PC-9 (cell line): ENCODE results near the gene CHST3. TPM values are rescaled to one million over a fixed set of nuclear protein-coding genes. Genes with fewer than 3 reads are reported as not detected.

Experiments
- BruUV-seq: library from RNA; stranded (reverse); fragments of 400-500 nt; replicated peaks from 2 replicates; lab custom pipeline; 2021; lab: Mats Ljungman, UMichigan
- CTCF ChIA-PET: fragments of 300-600 bp; sonication (Branson Sonifier 250); formaldehyde crosslinking; loops from one replicate; lab custom pipeline; 2022; ENCODE audit warnings: antibody characterized with exemption; lab: Charles Lee
- POLR2A ChIA-PET: fragments of 300-600 bp; sonication (Branson Sonifier 250); formaldehyde crosslinking; loops from one replicate; lab custom pipeline; 2022; ENCODE audit warnings: antibody characterized with exemption; ENCODE audit not compliant: unreplicated experiment; lab: Charles Lee
- DNase-seq, 2 experiments: peaks; one replicate each; pipeline versions ENCODE4 v3.0.0 to v3.0.0-alpha.2; 2015 to 2022; ENCODE audit warnings: mixed read lengths in 1 of 2
- H2AFZ ChIP-seq: fragments of 200-600 bp; sonication (generic); 2 replicates; pipeline ENCODE4 v1.8.1; 2017; ENCODE audit warnings: antibody characterized with exemption
- H3F3A ChIP-seq: fragments of 200-600 bp; sonication (generic); 2 replicates; pipeline ENCODE4 v1.8.1; 2017; ENCODE audit warnings: antibody characterized with exemption, mild to moderate bottlenecking, low read depth; ENCODE audit not compliant: insufficient read depth
- H3K27ac ChIP-seq: fragments of 200-600 bp; sonication (generic); 2 replicates; pipeline ENCODE4 v1.6.1; 2016; ENCODE audit warnings: mixed run types
- H3K27me3 ChIP-seq: fragments of 200-600 bp; sonication (generic); 2 replicates; pipeline ENCODE4 v1.6.1; 2016; ENCODE audit warnings: low read depth, mixed run types; ENCODE audit not compliant: insufficient read depth
- H3K36me3 ChIP-seq: fragments of 200-600 bp; sonication (generic); 2 replicates; pipeline ENCODE4 v1.6.1; 2016; ENCODE audit warnings: low read depth, mixed run types
- H3K4me1 ChIP-seq: fragments of 200-600 bp; sonication (generic); replicated peaks from 2 replicates; pipeline ENCODE4 v1.6.1; 2016; ENCODE audit warnings: mixed run types; ENCODE audit not compliant: insufficient read depth
- H3K4me2 ChIP-seq: fragments of 200-600 bp; sonication (generic); 2 replicates; pipeline ENCODE4 v1.6.1; 2017; ENCODE audit warnings: mixed run types
- H3K4me3 ChIP-seq: fragments of 200-600 bp; sonication (generic); 2 replicates; pipeline ENCODE4 v1.6.1; 2016; ENCODE audit warnings: mixed run types
- H3K79me2 ChIP-seq: fragments of 200-600 bp; sonication (generic); 2 replicates; pipeline ENCODE4 v1.6.1; 2017; ENCODE audit warnings: low read depth, mixed run types
- H3K9me2 ChIP-seq: fragments of 200-600 bp; sonication (generic); 2 replicates; pipeline ENCODE4 v1.8.1; 2017; ENCODE audit warnings: mild to moderate bottlenecking; ENCODE audit not compliant: insufficient read depth
- H3K9me3 ChIP-seq: fragments of 200-600 bp; sonication (generic); 2 replicates; pipeline ENCODE4 v1.8.1; 2016; ENCODE audit warnings: low read depth; ENCODE audit not compliant: insufficient read depth
- H4K20me1 ChIP-seq: fragments of 200-600 bp; sonication (generic); 2 replicates; pipeline ENCODE4 v1.8.1; 2017; ENCODE audit not compliant: insufficient read depth
- EZH2 ChIP-seq: fragments of 200-600 bp; sonication (generic); IDR thresholded peaks from 2 replicates; pipeline ENCODE4 v1.8.0; 2017; ENCODE audit warnings: antibody characterized with exemption, low read depth
- intact Hi-C: fragments of 100-400 bp; cut with micrococcal nuclease; formaldehyde crosslinking; loops from one replicate; pipeline ENCODE4 v1.10.0; 2022; ENCODE audit not compliant: unreplicated experiment
- total RNA-seq: library from RNA; stranded (reverse); gene quantifications from 2 replicates; pipeline ENCODE4 v1.2.3, GENCODE V29; 2021
- TF ChIP-seq, protein P1 (sequence below): fragments of 200-600 bp; sonication (generic); conservative IDR thresholded peaks from 2 replicates; pipeline ENCODE4 v1.6.1; 2017; ENCODE audit warnings: mixed run types, antibody characterized with exemption, mild to moderate bottlenecking, moderate library complexity

CHST3 gene
- total RNA-seq, 1 experiment from 2014 or later, result 23.3 TPM

GRCh38 chr10:72039377-72039776 is 75.2 kb downstream of the CHST3 start:
- Histone ChIP-seq H3F3A (peaks cover 10% of the 10 kb centered on the region; the same call in 1 of the 2 replicates), H3K9me3 (no peaks in the 10 kb centered on the region), H3K27me3 (no peaks in the 10 kb centered on the region), H3K4me3 (no peak overlapping the region), H3K79me2 (no peaks in the 10 kb centered on the region), H3K9me2 (no peaks in the 10 kb centered on the region), H3K4me2 (no peak overlapping the region), H2AFZ (no peak overlapping the region), H3K4me1 (peaks cover 22% of the 10 kb centered on the region), H3K36me3 (no peaks in the 10 kb centered on the region), H4K20me1 (no peaks in the 10 kb centered on the region), H3K27ac (no peak overlapping the region)
- intact Hi-C loops, result loop anchor here (5.0 kb wide), 1 partner anchor 42 kb away; no protein-coding TSS in a partner anchor
- no TSS peak for BruUV-seq
- ChIA-PET POLR2A (no interaction called here), CTCF (no interaction called here)
- TF ChIP-seq, protein P1, sequence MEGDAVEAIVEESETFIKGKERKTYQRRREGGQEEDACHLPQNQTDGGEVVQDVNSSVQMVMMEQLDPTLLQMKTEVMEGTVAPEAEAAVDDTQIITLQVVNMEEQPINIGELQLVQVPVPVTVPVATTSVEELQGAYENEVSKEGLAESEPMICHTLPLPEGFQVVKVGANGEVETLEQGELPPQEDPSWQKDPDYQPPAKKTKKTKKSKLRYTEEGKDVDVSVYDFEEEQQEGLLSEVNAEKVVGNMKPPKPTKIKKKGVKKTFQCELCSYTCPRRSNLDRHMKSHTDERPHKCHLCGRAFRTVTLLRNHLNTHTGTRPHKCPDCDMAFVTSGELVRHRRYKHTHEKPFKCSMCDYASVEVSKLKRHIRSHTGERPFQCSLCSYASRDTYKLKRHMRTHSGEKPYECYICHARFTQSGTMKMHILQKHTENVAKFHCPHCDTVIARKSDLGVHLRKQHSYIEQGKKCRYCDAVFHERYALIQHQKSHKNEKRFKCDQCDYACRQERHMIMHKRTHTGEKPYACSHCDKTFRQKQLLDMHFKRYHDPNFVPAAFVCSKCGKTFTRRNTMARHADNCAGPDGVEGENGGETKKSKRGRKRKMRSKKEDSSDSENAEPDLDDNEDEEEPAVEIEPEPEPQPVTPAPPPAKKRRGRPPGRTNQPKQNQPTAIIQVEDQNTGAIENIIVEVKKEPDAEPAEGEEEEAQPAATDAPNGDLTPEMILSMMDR, result no peak
- no peak for TF ChIP-seq EZH2
- no peak for DNase-seq

DNA sequence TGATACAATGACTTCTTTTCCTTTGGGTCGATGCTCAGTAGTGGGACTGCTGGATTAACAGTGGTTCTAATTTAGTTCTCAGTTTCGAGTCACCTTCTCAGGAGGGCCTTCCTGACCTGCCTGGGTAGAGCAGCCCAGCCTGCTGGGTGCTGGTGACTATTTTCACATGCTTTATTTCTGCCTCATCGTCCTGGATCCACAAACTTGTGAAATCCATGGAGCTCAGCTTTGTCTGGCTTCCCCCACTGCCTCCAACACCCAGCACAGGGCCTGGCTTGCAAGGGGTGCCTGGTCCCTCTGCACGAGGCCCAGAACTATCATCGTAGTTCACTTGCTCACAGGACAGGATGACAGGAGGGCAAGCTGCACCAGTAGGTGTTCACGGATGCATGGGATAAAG is 77.3 kb downstream of the CHST3 start:
- CTCF ChIA-PET, result no interaction called here
- POLR2A ChIA-PET, result no interaction called here
- H3K4me2 ChIP-seq, result no peak overlapping the region
- H3K36me3 ChIP-seq, result no peaks in the 10 kb centered on the region
- no peaks in the 10 kb centered on the region for H3K9me3 ChIP-seq
- H2AFZ ChIP-seq, result no peak overlapping the region
- peaks cover 10% of the 10 kb centered on the region; the same call in 1 of the 2 replicates for H3F3A ChIP-seq
- H3K9me2 ChIP-seq, result no peaks in the 10 kb centered on the region
- H3K79me2 ChIP-seq, result no peaks in the 10 kb centered on the region
- no peak overlapping the region for H3K27ac ChIP-seq
- H3K4me1 ChIP-seq, result peaks cover 22% of the 10 kb centered on the region
- TF ChIP-seq EZH2, result no peak
- TF ChIP-seq, protein P1, result no peak
- H4K20me1 ChIP-seq, result no peaks in the 10 kb centered on the region
- no peaks in the 10 kb centered on the region for H3K27me3 ChIP-seq
- intact Hi-C loops, result loop anchor here (5.0 to 10.0 kb wide), 2 partner anchors 69 to 647 kb away; partner anchors contain the start of gene CDH23
- H3K4me3 ChIP-seq, result no peak overlapping the region
- BruUV-seq, result no TSS peak
- no peak for DNase-seq

DNA sequence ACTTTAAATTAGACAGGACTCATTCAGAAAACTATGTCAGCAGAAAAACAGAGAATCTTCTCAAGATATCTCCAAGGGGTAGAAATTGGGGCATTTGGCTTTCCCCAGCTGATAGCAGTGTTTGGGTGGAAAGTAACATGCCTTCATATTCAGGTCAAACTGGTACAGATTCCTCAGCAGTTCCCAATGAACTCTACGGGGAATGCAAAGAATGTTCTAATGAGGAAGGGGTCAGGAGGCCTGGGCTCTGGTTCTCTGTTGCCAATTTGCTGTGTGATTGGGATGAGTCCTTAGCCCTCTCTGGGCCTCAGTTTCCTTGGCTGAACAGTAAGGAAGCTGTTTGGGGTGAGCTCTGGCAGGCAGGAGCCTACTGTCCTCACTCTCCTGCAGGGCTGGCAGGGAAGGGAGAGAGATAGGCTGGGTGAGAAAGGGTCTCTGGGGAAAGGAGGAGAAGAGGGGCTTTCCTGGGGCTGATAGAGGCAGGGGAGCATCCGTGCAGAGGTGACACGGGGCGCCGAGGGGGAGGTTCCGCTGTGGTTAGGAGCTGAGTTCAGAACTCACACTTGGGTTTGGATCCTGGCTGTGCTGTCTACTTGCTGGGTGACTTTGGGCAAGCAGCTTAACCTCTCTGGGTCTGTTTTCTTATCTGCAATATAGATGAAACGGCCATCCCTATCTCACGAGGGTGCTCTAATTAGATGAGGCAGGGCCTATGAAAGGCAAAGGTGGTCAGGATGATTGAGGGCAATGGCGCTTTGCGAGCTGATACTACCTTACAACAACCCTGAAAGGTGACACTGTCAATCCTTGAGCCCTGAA is 79.0 kb downstream of the CHST3 start:
- Histone ChIP-seq H3K9me2 (no peaks in the 10 kb centered on the region), H3K36me3 (no peaks in the 10 kb centered on the region), H3K79me2 (no peaks in the 10 kb centered on the region), H2AFZ (no peak overlapping the region), H3K4me1 (peaks cover 15% of the 10 kb centered on the region), H3K27me3 (no peaks in the 10 kb centered on the region), H4K20me1 (no peaks in the 10 kb centered on the region), H3F3A (peaks cover 5% of the 10 kb centered on the region; the same call in 1 of the 2 replicates), H3K4me2 (no peak overlapping the region), H3K9me3 (no peaks in the 10 kb centered on the region), H3K4me3 (no peak overlapping the region), H3K27ac (no peak overlapping the region)
- peak in 1 of 2 experiments; percentile 65 for DNase-seq
- ChIA-PET CTCF (interaction anchor here (0.6 to 0.9 kb wide), 3 partner anchors 72 to 132 kb away, joined by 4 to 14 read pairs (median 6); no protein-coding TSS in a partner anchor), POLR2A (interaction anchor here (0.7 kb wide), 2 partner anchors 301 to 1834 kb away, joined by 7 to 9 read pairs; no protein-coding TSS in a partner anchor)
- TF ChIP-seq, protein P1, result no peak
- TF ChIP-seq EZH2, result no peak
- intact Hi-C loops, result loop anchor here (5.0 to 10.0 kb wide), 2 partner anchors 71 to 648 kb away; partner anchors contain the start of gene CDH23
- BruUV-seq, result no TSS peak
